GM18517 (cell line): ENCODE data around the gene ANKRD36C.
"Not testable (repeated sequence)": the region's sequence is repeated elsewhere in the genome, so short reads cannot be mapped to it uniquely, and the experiment has no call there.

ENCODE experiments used
- ATAC-seq: cut with Tn5 transposase; IDR thresholded peaks from one replicate; pipeline ENCODE4 v1.9.1; 2021; ENCODE audit warnings: mild to moderate bottlenecking, moderate library complexity; ENCODE audit not compliant: unreplicated experiment

The ANKRD36C gene

DNA sequence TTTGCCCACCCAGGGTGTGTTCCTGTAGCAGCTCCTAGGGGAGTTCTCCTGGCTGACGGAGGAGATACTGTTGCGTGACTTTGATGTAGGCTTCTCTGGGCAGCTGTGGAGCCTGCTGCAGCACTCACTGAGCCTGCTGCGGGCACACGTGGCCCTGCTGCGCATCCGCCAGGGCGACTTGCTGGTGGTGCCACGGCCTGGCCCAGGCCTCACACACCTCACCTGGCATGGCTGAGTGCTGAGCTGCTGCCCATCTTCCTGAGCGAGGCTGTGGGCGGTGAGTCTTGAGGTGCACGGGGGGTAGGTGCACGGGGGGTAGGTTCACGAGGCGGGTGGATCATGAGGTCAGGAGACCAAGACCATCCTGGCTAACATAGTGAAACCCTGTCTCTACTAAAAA, 191.7 kb downstream of the ANKRD36C start:
- ATAC-seq, result no peak

DNA sequence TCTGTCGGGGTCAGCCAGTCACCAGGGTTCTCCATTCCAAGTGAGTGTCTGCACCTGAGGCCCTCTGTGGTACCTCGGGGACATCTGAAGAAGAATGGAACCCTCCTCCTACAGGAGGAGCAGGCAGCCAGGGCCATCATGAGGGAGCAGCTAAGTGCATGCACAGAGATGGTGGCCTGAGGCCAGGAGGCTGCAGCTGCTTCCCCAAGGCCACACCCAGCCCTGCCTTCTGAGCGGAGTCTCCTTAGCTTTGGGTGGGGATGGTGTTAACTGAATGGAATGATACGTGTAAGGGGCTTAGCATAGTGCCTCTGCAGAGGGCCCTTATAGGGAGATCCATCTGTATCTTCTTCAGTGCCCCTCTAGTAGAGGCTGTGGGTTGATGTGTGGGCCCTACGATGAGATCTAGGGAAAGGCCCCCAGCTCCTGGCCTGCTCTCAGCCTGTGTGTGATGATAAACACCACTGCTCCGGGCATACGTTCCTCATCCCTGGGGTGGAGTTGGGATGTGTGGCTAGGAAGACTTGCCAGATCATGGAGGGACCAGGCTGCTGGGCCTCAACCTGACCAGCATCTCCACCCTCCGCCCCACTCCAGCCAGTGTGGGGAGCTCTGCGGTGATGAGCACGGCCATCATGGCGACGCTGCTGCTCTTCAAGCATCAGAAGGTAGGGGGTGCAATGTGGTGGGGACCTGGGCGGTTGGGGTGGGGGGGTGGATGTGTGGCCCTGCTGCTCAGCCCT, 192.3 kb downstream of the ANKRD36C start:
- not testable (repeated sequence) for ATAC-seq

DNA sequence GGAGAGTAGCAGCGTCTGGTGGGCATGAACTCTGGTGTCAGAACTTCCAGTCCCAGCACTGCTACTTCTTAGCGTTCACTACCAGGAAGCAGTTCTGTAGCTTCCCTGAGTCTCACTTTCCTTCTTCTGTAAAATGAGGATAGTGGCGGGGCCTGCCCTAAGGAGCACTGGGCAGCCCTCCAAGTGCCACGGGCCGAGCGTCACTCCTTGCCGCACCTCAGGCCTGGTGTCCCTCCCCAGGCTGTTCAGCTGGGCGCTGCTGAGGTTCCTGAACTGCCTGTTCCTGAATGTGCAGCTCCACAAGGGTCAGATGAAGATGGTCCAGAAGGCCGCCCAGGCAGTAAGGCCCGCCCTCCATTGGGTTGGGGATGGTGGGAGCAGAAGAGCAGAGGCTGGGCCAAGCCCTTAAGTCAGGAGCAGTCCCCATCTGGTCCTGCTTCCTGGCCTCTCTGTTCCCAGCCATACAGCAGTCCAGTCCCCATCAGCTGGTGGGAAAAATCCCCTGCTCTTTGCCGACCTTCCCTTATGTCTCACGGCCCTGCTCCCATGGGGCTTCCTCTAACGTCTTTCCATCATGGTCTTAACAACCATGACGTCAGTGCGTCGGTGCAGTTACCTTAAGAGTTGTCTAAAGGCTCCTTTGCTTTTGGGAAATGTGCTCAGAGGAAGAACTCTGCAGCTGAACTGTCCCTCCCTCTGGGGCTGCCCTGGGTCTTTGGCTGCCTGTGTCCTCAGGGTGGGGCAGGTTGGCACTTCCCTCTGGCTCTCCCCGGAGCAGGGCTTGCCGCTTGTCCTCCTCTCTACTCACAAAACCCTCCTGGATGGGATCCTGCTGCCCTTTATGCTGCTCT, 195.2 kb downstream of the ANKRD36C start:
- not testable (repeated sequence) for ATAC-seq

GRCh38 chr2:95793970-95794369, 197.7 kb downstream of the ANKRD36C start:
- ATAC-seq, result not testable (repeated sequence)

- not testable (repeated sequence) for ATAC-seq
Observed at GRCh38 chr2:95790180-95790579, 201.4 kb downstream of the ANKRD36C start.

DNA sequence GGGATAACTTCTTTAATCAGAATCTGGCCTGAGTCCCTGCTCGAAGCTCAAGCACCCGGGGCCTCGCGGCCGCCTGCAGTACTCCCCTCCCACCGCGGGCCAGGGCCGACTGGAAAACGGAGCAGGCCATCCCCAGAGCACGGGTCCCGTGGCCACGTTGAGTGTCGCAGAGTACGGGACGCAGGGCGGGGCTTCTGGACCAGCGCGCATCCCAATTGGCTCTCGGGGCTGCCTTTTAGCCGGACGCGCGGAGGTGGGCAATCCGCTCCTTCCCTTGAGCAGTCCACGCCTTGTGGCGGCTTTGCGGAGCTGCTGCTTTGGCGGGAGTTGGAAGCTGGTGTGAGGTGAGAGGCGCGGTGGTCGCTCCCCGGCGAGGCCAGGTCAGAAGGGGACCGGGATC, 202.2 kb downstream of the ANKRD36C start:
- ATAC-seq, result not testable (repeated sequence)

DNA sequence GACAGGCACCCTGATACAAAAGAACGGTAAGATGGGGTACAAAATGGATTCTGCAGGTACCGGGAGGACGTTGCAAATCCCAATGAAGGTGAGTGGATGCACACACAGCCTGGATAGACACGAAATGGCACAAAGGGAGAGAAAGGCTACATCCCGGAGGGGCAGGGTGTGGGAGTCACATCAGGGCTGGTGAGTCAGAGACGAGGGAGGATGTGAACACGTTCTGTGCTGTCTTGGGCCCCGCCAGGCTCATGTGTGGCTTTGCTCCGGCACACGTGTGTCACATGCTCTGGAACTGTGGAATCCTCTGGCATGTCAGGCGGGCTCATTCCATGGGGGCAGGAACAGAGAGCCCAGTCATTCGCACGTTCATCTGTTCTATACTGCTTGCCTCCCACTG, 203.0 kb downstream of the ANKRD36C start:
- ATAC-seq, result not testable (repeated sequence)
